Liver (tissue), 3 donors: Measurements from ENCODE around the gene RPS5.

Experiments
- EGR1 ChIP-seq, 2 donors: IDR thresholded peaks; 2 replicates each; pipeline ENCODE4 v1.6.1; 2016 to 2018; ENCODE audit warnings: antibody characterized with exemption in 2 of 2, low read depth in 2 of 2
- SP1 ChIP-seq: IDR thresholded peaks from 2 replicates; pipeline ENCODE4 v1.6.1; 2018; ENCODE audit warnings: antibody characterized with exemption, mild to moderate bottlenecking
- TAF1 ChIP-seq: conservative IDR thresholded peaks from 2 replicates; pipeline ENCODE4 v1.6.1; 2016; ENCODE audit warnings: antibody characterized with exemption, mild to moderate bottlenecking
- TF ChIP-seq, protein P1 (sequence below): fragments of 150-350 bp; IDR thresholded peaks from 2 replicates; pipeline ENCODE4 v1.5.1; 2017; ENCODE audit warnings: improper control_type of control experiment, low read depth, low read length; ENCODE audit not compliant: missing input control
- TF ChIP-seq, protein P2 (sequence below): IDR thresholded peaks from 2 replicates; pipeline ENCODE4 v1.6.1; 2016; ENCODE audit warnings: antibody characterized with exemption
- TF ChIP-seq, protein P3 (sequence below): IDR thresholded peaks from 2 replicates; pipeline ENCODE4 v1.6.1; 2016; ENCODE audit warnings: antibody characterized with exemption
- donor health status: healthy.
- donor health status: healthy.

DNA sequence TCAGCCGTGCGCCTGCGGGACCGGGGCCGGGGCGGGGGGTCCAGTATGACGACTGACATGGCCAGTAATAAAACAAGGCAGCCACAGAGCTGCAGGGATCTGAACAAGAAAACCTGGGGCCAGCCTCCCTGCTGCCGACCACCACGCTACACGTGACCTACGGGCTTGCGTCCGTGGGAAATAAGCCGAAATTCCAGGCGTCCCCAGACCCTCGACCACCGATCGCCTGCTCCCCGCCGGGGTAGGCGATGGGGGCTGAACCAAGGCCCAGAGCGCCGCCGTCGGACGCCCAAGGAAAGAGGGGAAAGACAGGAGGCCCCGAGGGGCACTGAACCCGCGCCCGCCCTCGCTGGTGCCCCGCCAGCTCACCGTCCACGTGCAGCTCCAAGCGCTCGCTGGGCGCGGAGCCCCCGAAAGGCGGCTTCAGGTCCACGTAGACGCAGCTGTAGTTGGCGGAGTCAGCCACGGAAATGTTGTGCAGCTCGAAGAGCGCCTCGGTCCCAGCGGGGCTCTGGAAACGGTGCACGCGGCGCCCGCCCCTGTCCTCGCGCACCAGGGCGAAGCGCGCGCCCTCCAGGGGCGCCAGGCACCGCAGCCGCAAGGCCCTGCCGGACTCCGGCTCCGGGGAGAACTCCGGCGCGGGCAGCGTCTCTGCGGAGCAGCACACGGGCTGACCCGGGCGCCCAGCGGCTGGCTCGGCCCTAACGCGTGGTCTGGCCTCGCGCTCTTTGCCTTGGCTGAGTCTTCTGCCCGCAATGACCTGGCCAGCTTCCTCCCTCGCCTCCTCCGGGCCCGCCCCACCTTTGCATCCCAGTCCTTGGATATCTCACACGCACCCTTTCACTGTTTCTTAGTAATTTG lies 36.8 kb upstream of the RPS5 start:
- TF ChIP-seq TAF1, result no peak
- TF ChIP-seq, protein P1, sequence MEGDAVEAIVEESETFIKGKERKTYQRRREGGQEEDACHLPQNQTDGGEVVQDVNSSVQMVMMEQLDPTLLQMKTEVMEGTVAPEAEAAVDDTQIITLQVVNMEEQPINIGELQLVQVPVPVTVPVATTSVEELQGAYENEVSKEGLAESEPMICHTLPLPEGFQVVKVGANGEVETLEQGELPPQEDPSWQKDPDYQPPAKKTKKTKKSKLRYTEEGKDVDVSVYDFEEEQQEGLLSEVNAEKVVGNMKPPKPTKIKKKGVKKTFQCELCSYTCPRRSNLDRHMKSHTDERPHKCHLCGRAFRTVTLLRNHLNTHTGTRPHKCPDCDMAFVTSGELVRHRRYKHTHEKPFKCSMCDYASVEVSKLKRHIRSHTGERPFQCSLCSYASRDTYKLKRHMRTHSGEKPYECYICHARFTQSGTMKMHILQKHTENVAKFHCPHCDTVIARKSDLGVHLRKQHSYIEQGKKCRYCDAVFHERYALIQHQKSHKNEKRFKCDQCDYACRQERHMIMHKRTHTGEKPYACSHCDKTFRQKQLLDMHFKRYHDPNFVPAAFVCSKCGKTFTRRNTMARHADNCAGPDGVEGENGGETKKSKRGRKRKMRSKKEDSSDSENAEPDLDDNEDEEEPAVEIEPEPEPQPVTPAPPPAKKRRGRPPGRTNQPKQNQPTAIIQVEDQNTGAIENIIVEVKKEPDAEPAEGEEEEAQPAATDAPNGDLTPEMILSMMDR, result no peak
- TF ChIP-seq, protein P2, sequence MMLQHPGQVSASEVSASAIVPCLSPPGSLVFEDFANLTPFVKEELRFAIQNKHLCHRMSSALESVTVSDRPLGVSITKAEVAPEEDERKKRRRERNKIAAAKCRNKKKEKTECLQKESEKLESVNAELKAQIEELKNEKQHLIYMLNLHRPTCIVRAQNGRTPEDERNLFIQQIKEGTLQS, result no peak
- no peak for TF ChIP-seq EGR1 (IDR thresholded peaks at IDR 0.05; ENCODE audit: low read depth in 2 of 2)
- TF ChIP-seq, protein P3, sequence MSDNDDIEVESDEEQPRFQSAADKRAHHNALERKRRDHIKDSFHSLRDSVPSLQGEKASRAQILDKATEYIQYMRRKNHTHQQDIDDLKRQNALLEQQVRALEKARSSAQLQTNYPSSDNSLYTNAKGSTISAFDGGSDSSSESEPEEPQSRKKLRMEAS, result no peak
- TF ChIP-seq SP1, result no peak
